H54 (cell line): Measurements from ENCODE around the gene CFAP43.

Experiments used
- DNase-seq: peaks from one replicate; pipeline ENCODE4 v3.0.0; 2011; ENCODE audit warnings: low spot score, mixed read lengths; ENCODE audit not compliant: insufficient read length
- FAIRE-seq: peaks from 3 replicates; lab custom pipeline; 2011; peaks lifted over from hg19 to GRCh38; lab: Jason Lieb, UNC
- POLR2A ChIP-seq: IDR thresholded peaks from 2 replicates; pipeline ENCODE4 v1.6.1; 2011; ENCODE audit warnings: low read depth, mild to moderate bottlenecking, low read length

Gene CFAP43

GRCh38 chr10:104099269-104099668 is 132.9 kb downstream of the CFAP43 start:
- FAIRE-seq, result no peak

DNA sequence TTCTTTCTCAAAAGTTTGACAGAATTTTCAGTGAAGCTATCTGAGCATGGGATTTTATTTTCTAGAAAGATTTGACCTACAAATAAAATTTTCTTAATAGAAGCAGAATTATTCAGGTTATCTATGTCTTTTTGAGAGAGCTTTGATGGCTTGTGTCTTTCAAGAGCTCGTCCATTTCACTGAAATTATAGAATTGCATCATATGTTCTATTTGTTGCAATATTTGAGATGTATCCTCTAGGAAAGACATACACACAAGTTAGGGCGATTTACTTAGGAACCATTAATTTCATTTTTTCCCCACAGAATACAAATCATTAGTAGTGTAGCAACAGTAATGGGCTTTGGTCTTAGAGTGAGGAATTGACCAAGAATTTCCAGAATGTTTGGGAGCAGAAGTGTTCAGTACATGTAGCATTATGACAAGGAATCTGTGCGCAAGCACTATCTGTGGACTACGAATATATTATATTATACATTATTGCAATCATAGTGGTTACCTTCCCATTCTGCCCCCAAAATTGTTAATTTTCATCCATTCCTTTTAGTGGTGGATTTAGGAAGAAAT is 133.7 kb downstream of the CFAP43 start:
- no peak for TF ChIP-seq POLR2A
- FAIRE-seq, result no peak
- DNase-seq, result no peak

More at GRCh38 chr10:104099269-104099668, 132.9 kb downstream of the CFAP43 start:
- no peak for DNase-seq
- no peak for TF ChIP-seq POLR2A

DNA sequence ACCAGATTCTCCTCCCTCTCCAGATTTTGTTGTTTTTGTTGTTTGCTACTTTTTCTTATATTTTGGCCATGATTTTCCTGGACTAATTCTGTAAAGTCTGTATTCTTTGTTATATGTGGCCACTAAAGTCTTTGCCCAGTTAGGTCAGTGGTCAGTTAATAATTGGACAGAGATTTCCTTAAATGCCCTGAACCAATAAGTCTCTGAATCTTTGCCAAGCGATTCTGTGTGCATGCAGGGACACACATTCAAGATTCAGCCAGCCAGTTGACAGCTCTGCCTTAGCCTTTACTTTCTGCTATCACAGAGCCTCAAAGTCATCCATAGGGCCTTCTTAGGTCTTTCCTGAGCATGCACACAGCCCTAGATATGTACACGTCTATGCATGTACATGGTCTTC is 135.5 kb downstream of the CFAP43 start:
- no peak for DNase-seq
- FAIRE-seq, result no peak
- no peak for TF ChIP-seq POLR2A

DNA sequence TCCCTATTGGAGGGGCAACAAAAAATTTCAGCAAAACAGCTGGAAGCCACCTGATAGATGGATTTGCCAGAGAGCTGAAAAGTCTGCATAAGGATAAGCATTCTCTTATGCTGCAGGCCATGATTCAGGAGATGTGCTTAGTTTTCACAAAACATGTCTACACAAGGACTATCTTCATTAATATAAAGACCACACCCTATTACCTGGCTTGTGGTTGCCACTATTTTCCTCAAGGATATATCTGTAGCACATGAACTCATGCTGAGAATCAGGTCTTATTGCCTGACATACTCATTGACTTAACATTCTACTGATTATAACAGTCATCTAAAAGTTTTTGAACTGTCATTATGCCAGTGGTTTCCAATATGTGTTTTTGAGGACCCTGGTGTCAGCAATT is 139.4 kb downstream of the CFAP43 start:
- no peak for FAIRE-seq
- no peak for TF ChIP-seq POLR2A
- no peak for DNase-seq

GRCh38 chr10:104090611-104091010 is 141.6 kb downstream of the CFAP43 start:
- TF ChIP-seq POLR2A, result no peak
- no peak for FAIRE-seq
- no peak for DNase-seq

- FAIRE-seq (no peak), DNase-seq (no peak)
- no peak for TF ChIP-seq POLR2A
These were observed 142.5 kb downstream of the CFAP43 start for GRCh38 chr10:104089621-104090020.

DNA sequence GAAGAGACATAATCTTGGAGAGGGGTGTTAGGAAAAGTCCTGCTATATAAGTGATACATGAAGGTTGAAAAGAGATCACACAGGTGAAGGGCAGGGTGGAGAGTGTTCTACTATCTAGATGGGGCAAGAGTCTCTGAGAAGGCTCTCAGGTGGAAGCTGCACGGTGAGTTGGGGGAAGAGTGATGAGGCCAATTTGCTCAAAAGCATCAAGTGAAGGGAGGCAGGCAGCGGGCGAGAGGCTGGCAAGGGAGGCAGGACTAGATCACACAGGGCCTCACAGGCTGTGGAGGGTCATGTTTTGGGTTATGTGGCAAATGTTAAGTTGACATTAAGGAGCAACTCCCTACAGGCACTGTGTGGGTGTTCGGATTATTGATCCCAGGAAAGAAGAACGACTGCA is 143.9 kb downstream of the CFAP43 start:
- FAIRE-seq (no peak), DNase-seq (no peak)
- no peak for TF ChIP-seq POLR2A

- FAIRE-seq (no peak), DNase-seq (no peak)
- no peak for TF ChIP-seq POLR2A
These were observed 146.3 kb downstream of the CFAP43 start, which contains the start of gene COL17A1 for GRCh38 chr10:104085801-104086400. COL17A1 (minus strand) TSS chr10:104085880; CDS start chr10:104080673, 5,207 bp downstream.

DNA sequence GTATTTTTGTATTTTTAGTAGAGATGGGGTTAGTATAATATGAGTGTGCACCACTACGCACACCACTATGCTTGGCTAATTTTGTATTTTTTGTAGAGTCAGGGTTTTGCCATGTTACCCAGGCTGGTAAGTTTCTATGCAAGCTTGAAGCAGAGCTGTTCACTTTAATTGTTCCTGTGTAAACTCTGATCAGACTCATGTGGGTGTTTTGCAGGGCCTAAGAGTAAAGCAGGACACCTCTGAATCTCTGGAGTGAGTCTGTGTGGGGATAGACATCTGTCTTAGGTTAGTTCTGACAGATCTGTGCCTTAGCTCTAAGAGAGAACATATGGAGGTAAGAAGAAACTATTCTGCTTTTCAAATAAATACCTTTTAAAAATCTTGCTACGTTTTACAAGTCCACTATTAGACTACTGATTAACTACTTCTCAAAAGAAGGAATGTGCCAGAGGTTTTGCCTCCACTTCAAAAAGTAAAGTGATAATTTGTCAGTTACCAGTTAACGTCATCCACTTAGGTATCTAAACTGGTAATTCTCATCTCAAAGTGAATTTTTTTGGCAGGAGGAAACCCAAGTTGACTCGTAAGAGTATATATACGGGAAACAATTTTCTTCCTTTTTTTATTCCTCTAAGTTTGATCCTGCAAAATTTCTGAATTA is 147.6 kb downstream of the CFAP43 start:
- DNase-seq, result no peak
- no peak for TF ChIP-seq POLR2A
- FAIRE-seq, result no peak

- TF ChIP-seq POLR2A, result no peak
- DNase-seq, result no peak
- no peak for FAIRE-seq
These were observed 150.2 kb downstream of the CFAP43 start for GRCh38 chr10:104081998-104082397.

GRCh38 chr10:104080762-104081161 is 151.4 kb downstream of the CFAP43 start:
- no peak for TF ChIP-seq POLR2A
- FAIRE-seq, result no peak
- no peak for DNase-seq
